T1000 (cell line): ENCODE results near the gene FBN1.

Experiments used
- DNase-seq: peaks from one replicate; lab custom pipeline; 2025; ENCODE audit warnings: mixed read lengths; lab: John Stamatoyannopoulos, UW

Gene FBN1

DNA sequence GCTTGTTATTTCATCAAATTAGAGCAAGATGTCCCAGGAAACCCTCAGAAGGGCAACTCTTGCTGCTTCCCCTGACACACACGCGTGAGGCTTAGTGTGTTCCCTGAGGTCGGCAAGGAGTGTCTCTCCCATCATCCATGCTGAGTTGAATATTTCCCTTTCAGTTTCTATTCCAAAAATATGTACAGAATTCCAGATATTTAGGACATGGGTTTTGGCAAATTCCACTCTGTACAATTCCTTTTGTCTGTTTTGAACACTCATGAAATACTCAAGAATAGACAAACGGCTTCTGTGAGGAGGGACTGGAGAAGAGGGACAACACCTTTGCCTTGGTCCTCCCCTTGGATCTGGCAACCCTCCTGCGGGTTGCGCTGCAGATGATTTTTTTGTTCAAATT is 176.2 kb downstream of the FBN1 start:
- no peak for DNase-seq

DNA sequence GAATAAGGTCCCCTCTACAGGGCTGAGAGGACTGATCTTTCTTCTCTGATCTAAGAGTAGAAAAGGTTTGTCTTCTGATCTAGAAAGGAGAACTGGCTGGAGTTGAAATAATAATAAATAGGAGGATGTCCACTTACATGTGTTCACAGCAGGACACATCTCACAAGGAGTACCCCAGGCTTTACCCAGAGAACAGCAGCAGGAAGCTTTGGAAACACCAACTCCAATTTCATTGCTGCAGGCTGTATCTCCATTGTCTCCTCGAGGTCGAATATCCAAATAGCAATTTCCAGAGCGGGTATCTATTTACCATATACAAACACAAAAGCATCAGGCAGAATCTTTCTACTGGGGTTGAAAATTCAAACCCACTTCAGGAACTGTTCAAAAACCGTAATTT is 177.7 kb downstream of the FBN1 start:
- DNase-seq, result no peak

DNA sequence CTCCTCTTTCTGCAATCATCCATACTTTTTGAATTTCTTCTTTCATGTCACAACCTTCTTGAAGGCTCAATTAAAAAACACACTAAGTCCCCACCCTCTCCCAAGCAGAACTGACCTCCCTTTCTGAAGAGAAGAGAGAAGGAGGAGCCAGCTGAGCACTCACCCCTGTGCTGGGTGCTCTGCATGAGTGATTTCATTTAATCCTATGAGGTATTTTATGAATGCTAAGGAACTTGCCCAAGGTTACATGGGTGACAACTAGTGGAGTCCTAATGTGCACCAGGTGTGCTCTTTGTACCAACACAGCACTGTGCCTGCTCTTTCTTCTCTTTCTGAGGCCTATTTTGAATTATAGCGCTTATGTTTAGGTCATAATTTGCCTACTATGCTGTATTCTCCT is 178.7 kb downstream of the FBN1 start:
- DNase-seq, result no peak

DNA sequence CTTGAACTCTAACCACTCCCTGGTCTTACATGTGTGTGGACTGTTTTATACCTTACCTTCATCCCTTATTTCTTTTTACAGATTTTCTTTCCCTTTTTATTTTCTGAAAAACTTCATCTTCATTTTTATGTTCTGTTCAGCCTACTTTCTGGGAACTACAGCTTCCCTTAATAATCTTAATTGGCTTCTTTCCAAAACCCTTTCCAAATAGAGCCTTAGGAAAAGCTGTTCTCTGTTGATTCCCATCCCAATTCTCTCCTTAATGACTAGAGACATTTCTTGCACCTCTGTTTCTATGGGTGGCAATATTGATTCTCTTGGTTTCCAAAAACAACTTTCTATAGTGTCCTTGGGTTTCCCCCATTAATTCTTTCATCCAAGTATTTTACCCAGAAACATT is 179.4 kb downstream of the FBN1 start:
- no peak for DNase-seq

DNA sequence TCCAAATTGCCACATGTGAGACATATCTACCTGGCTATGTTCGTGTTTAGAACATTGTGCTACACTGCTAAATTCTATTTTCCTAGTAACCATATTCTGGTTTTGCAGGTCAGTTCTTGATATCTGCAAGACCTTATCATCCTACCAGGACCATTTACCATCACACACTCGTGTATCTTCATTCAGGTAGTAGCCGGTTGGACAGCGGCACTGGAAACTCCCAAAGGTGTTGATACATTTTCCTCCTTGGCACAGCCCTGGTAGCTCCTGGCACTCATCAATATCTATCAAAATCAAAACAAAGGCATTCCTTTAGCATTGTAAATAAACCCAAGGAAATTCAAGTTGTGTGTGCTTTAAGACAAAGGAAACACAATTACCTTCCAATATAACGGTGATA is 180.1 kb downstream of the FBN1 start:
- no peak for DNase-seq

DNA sequence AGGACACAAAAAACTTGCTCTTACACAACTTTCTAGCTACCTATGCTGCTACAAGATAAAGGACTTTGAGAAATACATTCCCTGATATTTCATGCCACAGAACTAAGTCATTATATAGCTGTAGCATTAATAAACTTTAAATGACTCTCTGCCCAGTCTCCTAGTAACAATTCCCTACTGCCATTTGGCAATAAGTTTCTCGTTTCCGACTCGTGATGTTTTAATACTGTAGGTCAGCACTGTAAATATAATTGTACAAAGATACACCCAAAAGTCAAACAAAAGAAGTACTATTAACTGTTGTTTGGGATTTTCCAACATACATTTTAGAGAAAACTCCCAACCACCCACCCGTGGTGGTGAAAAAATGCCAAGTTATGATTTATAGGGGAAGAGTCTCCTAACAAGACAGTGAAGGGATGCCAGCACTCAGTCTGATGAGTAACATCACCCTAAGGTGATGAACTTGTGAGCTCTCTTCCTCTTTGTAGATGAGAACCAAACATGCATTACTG is 182.1 kb downstream of the FBN1 start:
- DNase-seq, result no peak

DNA sequence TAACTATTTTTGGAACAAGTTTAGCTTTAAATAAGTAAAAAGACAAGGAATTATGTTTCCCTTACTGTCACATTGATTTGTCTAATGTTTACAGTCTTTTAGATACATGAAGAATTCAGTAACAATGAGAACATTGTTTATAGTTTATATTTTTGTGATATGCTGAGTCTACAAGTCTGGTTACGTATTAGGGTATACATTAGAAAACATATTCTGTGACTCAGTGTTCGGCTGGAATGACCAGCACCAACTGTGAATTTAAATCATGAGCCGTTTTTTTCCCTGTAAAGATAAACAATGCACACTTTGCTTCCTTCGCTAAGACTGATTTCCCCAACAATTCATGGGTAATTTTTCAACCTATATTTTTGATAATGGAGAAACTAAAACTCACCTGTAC is 182.8 kb downstream of the FBN1 start:
- no peak for DNase-seq

DNA sequence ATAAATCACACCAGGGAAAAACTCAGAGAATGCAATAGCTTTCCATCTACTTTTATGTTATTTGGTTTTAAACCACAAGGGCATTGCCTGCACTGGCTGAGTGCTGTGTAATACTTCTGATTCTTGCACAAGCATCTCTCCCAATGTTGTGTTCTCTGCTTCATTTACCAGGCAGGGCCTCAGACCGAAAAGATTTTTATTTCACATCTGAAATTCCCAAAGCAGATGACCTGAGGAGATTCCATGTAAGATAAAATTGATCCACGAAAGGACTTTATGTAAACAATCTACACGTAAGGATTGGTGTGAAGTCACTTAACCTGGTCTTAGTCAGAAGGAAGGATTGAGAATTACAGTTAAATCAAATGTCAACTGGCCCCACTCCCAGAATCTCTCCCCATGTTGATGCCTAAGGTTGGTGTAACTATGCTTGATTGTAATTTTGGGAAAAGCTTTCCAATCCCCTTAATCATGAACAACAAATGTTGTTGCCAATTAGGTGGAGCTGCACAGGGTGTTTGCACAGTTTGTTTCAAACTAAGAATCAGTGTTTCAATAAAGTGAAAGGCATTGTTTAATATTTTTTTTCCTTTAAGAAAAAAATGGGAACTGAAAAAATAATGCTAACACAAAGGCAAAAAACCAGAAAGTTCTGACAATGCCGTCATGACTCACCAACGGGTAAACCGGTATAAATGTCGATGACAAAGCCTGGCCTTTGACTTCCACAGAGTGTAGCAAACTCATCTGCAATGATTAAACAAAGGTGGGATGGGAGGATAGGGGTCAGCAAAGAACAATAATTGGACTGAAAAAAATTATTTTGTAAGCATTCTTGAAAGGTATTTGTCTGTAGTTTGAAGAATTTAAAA is 185.7 kb downstream of the FBN1 start:
- DNase-seq, result peak; percentile 40

DNA sequence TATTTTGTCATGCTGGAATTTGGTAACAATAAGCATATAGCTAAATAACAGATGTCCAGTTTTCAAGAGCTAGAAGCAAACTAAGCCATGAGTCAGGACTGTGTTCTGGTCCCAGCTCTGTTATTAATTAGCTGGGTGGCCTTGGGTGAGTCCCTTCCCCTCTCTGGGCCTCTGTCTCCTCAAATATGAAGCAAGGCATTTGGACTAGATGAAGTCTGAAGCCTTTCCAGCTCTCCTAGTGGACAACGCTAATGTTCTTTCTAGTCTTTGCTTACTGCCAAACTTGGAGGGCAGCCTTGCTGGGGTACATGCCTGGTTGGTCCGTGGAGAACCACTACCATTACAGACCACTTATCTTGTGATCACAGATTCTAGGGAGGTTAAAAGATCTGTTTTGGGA is 186.6 kb downstream of the FBN1 start:
- no peak for DNase-seq

DNA sequence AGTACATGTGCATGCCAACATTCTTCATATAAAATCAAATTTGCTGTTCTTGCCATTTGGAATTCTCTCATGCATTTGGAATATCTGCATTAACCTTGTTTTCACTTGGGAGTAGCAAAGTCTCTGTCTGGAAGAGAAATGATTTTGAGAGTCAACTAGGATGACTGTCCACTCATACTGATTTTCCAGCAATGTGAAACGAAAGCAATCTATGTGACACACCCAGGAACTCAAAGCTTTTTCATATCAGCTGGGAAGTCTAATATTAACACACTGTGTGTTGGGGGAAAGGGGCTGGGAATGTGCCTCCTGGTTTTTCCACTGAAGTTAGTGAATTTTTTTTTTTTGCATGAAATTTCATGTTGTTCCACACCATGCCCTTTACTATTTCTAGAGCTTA is 189.4 kb downstream of the FBN1 start:
- no peak for DNase-seq

DNA sequence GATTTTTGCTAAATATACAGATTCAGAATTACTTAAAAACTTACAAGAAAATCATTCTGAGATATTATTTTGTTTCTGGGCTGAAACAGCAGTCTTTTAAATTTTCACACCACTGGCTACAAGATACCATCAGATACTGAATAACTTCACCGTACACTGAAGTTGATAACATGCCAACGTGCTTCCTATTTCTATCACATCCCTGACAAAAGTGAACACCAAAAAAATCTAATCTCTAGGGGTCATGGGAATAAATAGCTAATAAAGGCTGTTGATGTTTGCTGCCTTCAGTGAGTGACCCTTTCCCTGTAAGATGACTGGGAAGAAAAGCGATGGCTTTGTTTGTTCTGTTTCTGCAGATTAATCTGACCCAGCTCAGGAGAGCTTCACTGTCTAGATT is 193.8 kb downstream of the FBN1 start:
- no peak for DNase-seq

DNA sequence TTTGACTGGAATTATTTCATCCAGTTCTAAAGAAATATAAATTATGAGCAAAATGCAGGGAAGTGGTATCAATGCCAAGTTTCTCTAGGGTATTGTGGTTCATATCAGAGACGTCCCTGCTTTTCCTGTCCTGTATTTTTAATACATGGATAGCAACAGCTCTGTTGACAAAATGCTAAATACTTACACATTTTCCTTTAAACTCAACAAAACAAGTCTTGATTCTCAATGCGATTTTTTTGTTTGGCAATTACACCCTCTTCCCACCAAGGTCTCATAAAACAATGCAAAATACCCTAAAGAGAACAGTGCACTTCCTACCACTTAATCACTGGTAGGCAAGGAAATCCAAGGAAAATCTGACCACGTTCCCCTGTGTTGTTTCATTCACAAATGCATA is 194.3 kb downstream of the FBN1 start:
- no peak for DNase-seq

DNA sequence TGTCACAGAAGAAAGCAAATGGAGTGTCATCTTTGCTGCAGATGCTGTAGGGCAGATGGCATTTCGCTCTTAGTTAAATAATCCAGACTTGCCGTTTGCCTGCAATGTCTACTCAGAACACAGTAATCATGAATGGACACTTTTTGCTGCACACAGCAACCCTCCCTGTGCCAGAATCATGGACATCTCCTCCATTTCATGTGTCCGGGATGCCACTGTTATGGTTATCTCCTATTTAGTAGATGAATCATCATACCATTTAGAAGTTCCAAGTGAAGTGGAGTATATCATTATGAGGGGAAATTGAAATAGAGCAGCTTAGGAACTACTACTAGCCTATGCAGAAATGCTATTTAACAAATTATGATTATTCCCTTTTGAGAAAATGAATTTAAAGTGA is 195.8 kb downstream of the FBN1 start:
- no peak for DNase-seq

DNA sequence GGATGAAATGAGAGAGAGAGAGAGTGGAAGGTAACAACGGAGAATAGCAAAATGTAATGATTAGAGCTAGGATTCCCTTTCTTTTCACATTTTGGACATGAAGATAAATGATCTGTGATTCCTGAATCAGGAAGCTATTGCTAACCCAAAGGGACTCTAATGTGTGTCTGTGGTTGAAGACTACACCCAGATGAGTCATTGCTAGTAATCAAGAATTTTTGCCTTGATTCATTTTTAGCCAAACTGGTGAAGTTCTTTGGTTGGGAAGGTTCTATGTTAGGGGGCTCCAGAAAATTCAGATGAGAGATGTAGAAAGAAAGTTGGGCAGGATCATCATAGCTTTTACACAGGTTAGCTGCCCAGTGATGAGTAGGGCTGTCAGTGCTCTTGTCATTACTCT is 197.9 kb downstream of the FBN1 start:
- no peak for DNase-seq

DNA sequence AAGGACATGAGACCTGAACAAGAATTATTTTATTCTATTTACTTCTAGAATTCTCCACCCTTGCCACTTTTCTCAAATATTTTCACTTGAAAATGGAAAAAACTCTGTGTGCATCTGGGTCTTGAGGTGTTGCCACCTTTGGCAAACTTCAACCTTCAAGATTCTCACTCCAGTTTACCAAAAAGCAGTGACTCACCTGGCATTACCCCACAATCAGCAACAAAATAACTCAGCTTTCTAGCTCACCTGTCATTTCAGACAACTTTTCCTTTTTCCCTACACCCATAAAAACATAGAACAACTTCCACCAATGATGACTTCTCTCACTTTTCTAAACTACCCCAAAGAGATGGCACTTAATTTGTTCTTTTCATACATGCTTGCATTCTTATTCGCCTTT is 198.5 kb downstream of the FBN1 start:
- DNase-seq, result no peak

DNA sequence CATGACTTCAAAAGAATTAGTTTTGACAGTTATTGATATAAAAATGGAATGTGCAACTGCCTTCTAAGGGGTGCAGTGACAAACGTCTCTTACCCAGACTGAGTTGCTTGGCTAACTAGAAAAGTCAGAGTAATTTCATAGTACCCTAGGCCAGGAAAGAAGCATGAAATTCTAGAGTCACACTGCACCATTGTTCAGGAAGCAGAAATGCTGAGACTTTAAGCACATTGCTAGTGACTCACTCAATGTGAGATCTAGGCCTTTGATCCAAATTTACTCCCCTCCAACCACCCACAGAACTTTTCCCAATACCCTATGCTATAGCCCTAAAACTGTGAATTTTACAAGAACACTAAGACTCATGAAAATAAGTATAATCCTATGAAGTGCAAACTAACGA is 203.5 kb downstream of the FBN1 start:
- DNase-seq, result no peak

DNA sequence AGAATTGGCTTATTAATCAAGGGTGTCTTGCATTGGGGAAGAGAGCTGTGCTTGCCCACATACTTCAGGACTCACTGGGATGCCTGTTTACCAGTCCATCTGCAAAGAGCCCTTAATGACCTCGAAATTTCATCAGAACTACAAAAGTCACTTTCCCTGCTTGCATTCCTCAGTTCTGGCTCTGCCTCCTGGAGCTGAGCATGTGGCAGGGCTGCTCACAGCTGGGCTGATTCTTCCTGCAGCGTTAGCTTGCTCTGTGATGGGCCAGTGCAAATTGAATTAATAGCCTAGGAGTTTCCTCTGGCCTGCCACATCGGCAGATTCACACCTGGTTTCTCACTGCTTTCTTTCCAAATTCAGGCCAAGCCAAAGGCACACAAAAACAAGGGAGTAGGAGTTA is 205.4 kb downstream of the FBN1 start:
- DNase-seq, result no peak

DNA sequence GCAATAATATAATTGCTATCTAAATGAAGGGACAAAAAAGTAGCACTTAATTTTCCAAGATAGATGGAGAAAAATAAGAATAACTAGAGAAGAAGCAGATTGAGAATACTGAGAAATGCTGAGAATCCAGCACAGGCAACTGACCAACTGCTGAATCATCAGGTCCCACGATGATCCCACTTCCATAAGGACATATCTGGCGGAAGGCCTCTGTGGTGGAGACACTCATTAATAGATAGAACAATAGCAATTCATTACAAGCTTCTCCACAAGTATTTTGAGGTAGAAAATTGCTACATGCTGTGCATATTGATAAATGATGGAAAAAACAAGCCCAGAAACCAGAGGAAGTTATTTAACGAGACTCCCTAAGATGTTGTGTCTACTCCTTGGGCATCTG is 208.3 kb downstream of the FBN1 start:
- DNase-seq, result no peak

DNA sequence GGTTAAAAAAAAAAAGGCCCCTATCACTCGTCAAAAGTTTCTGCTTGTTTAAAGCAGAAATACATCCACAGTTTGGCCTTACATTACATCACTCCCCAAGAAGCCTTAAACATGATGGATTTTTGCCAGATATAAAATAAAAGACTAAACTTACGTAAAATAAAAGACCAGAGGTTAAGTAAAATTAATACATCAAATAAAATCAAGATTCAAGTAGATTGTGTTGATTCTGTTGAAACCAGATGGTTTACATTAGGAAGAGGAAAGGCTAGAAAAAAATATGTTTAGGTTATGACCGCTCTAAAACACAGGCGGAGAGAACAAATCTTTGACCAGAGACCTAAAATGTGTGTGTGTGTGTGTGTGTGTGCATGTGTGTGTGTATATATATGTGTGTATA is 210.2 kb downstream of the FBN1 start:
- DNase-seq, result no peak

DNA sequence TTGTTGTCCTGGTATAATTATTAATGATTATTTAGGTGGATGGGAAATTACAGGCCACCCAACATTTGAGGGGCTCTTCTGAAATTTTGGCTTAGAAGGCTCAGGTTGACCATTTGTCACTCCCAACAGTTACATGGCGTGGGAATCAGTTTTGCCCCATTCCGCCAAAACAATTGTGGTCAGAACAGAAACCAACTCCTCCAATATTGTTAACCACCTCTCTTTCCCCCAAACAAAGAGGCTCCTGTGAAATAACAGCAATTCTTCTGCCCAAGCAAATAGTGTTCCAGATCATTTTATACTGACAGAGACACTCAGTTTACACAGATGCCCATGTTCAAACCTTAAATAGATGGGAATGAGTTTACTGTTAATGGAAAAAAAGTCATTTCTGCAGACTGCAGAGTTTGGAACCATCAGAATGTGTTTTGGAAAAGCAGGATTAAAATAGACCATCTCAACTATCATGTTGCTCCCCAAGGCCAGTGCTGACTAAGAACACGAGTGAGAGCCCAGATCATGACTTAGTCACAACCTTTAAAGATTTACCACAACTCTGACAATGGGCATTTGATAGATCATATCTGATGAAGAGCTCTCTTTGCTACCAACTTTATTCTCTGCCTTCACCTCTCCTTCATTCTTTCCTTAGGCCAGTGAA is 212.2 kb downstream of the FBN1 start:
- no peak for DNase-seq

DNA sequence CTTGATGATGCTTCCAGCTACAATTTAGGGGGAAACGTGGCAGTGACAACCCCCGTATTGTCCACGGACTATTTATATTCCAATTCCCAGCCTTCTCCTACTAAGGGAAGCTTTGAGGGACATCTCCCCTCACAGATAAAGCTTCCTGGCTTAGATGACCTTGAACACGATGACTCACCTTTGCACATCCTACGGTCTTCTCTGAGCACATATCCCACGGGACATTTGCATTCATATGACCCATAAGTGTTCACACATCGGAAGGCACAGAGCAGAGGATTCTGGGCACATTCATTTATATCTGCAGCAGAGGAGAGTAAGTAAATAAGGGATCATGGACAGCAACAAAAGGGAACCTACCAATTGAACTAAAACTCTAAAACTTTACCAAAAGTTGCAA is 212.8 kb downstream of the FBN1 start:
- no peak for DNase-seq

DNA sequence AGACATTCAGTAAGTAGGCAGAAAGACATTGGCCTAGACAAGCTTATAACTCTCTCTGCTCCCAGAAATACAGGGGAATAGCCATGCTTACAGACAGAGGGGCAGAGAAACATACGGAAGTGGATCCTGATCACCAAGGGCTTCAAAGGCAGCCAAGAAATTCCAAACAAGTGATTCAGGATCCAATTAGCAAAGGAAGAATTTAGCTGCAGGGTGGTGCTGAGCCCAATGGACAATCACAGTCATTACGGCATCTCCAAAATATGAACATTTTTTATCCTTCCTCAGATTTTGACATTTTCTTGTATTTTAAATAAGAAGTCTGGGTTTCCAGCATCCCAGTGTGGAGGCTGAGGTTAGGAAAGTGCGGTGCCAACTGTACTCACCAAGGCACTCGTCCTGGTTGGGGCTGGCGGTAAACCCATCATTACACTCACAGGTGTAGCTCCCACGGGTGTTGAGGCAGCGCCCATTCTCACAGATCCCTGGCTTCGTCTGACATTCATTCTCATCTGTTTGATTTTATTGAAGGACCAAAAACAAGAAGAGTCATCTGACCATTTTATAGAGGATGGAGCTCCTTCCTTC is 217.5 kb downstream of the FBN1 start:
- peak; percentile 35 for DNase-seq

DNA sequence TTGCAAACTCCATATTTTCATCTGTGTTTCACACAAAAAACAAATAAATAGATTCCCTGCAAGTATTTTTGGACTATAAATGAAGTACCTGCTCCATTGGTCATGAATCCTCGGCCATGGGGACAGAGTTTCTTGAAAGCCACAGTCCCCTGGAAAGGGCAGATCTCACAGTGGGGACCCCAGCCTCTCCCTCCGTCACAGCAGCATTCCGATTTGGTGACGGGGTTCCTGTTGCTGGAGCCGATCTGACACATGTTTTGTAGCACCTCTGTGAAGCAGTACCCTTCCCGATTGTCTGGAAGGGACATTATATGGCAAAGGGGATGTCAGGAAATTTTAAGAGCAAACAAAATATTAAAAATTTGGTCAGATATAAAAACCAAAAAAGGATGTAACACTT is 218.0 kb downstream of the FBN1 start:
- no peak for DNase-seq
